Measurements from ENCODE around the gene PNMT.

PNMT gene

GRCh38 chr17:39672522-39673334 is 4.5 kb downstream of the PNMT start:
- no peak for DNase-seq

GRCh38 chr17:39673335-39674081 is 5.3 kb downstream of the PNMT start:
- DNase-seq = no peak

- DNase-seq = no peak
Observed at GRCh38 chr17:39674179-39674578, 5.9 kb downstream of the PNMT start.

- DNase-seq = no peak
Observed at GRCh38 chr17:39674702-39675389, 6.6 kb downstream of the PNMT start.

- DNase-seq = no peak
Observed at GRCh38 chr17:39675390-39676082, 7.3 kb downstream of the PNMT start.

GRCh38 chr17:39676198-39676819 is 8.1 kb downstream of the PNMT start:
- DNase-seq = no peak

GRCh38 chr17:39677072-39677471 is 8.8 kb downstream of the PNMT start:
- no peak for DNase-seq

GRCh38 chr17:39677542-39678339 is 9.5 kb downstream of the PNMT start:
- no peak for DNase-seq

GRCh38 chr17:39678340-39679116 is 10.3 kb downstream of the PNMT start:
- no peak for DNase-seq

GRCh38 chr17:39679521-39680192 is 11.4 kb downstream of the PNMT start:
- DNase-seq = no peak

GRCh38 chr17:39683295-39683939 is 15.2 kb downstream of the PNMT start:
- DNase-seq = no peak

- DNase-seq = no peak
Observed at GRCh38 chr17:39684369-39685192, 16.3 kb downstream of the PNMT start.

- no peak for DNase-seq
Observed at GRCh38 chr17:39687101-39687545, 18.9 kb downstream of the PNMT start.

- peak; percentile 95 for DNase-seq
Observed at GRCh38 chr17:39687546-39688474, 19.6 kb downstream of the PNMT start, which contains the start of gene PGAP3. PGAP3 (minus strand) TSS chr17:39688057; CDS start chr17:39688014, 43 bp downstream.

- DNase-seq = peak; percentile 34
Observed at GRCh38 chr17:39688475-39688835, 20.2 kb downstream of the PNMT start.

- no peak for DNase-seq
Observed at GRCh38 chr17:39688945-39689344, 20.7 kb downstream of the PNMT start.

- no peak for DNase-seq
Observed at GRCh38 chr17:39694593-39694992, 26.3 kb downstream of the PNMT start.

GRCh38 chr17:39695089-39695474 is 26.8 kb downstream of the PNMT start:
- DNase-seq = no peak
